GM19328 (cell line): ENCODE data around the gene PDAP1.
"Not testable (repeated sequence)": the region's sequence is repeated elsewhere in the genome, so short reads cannot be mapped to it uniquely, and the experiment has no call there.

Experiments used
- ATAC-seq: cut with Tn5 transposase; IDR thresholded peaks from one replicate; pipeline ENCODE4 v1.9.1; 2021; ENCODE audit warnings: mild to moderate bottlenecking, moderate library complexity; ENCODE audit not compliant: unreplicated experiment

PDAP1 gene, protein sequence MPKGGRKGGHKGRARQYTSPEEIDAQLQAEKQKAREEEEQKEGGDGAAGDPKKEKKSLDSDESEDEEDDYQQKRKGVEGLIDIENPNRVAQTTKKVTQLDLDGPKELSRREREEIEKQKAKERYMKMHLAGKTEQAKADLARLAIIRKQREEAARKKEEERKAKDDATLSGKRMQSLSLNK

GRCh38 chr7:99408379-99409191 is at the start of gene PDAP1, which contains the start of gene BUD31:
PDAP1 (minus strand) TSS chr7:99408597; CDS start chr7:99408548, 49 bp downstream.
BUD31 (plus strand) TSS chr7:99408969; CDS start chr7:99411093, 2,124 bp downstream.
- ATAC-seq: peak; percentile 67

GRCh38 chr7:99457650-99458493 is 49.5 kb upstream of the PDAP1 start:
- ATAC-seq: no peak

GRCh38 chr7:99457050-99457649 is 48.8 kb upstream of the PDAP1 start:
- ATAC-seq: no peak

DNA sequence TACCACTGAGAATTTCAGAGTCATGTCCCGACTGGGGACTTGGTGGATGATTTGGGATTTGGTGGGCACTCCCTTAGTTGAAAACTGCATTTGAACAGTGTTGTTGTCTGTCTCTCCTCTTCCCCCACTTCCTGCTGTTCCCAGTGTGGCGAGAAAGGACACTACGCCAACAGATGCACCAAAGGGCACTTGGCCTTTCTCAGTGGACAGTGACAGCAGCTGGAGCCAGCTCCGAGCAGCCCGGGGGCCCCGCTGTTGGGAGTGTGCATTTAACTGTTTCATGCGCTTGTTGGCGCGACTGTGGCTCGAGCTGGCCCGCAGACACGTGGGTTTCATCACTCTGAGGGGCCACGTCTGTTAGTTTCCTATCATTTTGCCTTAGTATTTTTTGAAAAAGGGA is 47.9 kb upstream of the PDAP1 start:
- ATAC-seq: no peak

DNA sequence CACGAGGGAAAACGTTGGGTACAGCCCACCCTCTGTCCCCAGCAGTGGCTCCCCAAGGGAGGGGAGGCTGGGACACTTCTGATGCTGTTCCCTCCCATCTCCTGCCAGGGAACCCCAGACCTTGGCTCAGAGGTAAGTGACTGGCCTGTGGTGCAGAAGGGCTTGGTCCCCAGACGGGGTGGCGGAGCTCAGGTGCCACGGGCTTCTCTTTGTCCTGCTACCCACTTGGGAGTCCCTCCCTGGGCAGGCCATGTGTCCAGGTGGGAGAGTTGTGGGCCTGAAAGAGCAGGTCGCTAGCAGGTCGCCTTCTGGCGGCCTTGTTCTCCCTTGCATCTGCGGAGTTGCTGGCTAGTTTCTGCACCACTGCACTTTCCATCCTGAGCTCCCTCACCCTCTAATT is 47.5 kb upstream of the PDAP1 start:
- no peak for ATAC-seq

- ATAC-seq: no peak
These were observed 44.7 kb upstream of the PDAP1 start for GRCh38 chr7:99453105-99453504.

DNA sequence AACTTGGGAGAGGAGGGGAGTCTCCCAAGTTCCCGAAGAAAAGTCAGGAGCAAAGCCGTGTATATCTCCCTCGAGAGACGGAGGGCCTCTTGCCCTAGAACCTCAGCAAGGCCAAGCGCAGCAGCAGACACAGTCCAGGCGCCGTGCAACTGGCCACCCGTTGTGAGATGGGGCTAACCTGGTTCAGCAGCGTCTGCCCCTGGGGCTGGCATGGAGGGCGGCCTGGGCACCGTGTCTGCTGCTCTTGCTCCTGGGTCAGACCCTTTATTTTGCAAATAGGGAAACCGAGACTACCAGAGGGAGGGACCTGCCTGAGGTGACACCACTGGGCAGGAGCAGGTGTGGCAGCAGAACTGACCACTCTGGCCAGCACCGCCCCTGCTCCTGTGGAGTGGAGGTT is 44.1 kb upstream of the PDAP1 start:
- ATAC-seq: no peak

DNA sequence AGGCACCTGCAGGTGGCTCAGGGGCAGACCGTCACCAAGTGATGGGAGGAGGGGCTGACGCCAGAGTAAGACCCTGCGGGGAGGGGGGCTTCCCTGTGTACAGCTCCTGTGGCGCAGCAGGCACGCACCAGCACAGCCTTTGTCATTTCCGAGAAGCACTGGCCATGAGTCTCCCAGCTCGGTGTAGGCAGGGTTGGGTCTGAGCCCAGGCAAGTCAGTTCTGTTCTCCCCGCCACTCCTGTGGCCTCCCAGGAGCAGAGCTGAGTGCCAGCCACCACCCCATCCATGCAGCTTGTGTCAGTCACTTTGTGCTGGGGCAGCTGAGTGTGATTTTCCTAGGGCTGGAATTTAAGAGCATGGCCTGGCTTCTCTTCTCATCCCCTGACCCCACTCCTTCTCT is 43.5 kb upstream of the PDAP1 start:
- no peak for ATAC-seq

GRCh38 chr7:99449326-99449725 is 40.9 kb upstream of the PDAP1 start:
- no peak for ATAC-seq

- no peak for ATAC-seq
These were observed 40.5 kb upstream of the PDAP1 start for GRCh38 chr7:99448855-99449254.

DNA sequence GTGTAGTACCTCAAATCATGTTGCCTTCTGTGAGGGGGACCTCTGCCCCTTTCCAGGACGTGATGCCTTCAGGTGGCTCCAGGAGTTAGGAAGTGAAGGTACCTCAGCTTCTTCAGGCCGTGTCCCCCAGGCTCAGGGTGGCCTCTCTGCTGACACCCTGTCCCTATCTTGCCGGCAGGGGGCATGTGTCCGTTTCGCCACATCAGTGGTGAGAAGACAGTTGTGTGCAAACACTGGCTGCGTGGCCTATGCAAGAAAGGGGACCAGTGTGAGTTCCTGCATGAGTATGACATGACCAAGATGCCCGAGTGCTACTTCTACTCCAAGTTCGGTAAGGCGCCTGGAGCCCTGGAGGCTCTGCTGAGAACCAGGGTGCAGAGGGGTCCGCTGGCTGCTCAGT is 39.5 kb upstream of the PDAP1 start:
- ATAC-seq: no peak

DNA sequence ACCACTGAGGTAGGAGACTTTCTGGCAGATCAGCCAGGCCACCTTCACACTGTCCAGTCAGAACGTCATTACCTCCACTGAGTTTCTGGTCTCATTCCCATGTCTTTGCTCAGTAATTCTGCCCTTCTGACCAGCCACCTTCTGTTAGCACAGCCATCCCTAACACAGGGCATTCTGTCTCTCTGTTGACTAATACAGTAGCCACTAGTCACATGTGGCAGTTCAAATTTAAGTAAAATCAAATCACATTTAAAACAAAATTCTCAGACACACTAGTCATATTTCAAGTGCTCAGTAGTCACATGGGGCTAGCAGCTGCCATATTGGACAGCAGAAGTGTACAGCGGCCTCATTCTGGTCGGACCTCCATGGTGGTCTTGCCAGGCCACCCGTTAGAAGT is 37.7 kb upstream of the PDAP1 start:
- no peak for ATAC-seq

DNA sequence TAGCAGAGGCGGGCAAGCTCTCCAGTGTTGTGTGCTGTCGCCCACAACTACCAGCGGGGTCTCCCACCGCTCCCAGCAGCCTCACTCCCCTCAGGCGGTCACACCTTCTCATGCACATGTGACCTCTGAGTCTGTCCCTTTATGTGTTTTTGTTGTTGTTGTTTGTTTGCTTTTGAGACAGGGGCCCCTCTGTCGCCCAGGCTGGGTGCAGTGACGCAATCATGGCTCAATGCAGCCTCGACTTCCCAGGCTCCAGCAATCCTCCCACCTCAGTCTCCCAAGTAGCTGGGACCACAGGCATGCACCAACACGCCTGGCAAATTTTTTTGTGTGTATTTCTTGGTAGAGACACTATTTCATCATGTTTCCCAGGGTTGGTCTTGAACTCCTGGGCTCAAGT is 31.8 kb upstream of the PDAP1 start:
- no peak for ATAC-seq

DNA sequence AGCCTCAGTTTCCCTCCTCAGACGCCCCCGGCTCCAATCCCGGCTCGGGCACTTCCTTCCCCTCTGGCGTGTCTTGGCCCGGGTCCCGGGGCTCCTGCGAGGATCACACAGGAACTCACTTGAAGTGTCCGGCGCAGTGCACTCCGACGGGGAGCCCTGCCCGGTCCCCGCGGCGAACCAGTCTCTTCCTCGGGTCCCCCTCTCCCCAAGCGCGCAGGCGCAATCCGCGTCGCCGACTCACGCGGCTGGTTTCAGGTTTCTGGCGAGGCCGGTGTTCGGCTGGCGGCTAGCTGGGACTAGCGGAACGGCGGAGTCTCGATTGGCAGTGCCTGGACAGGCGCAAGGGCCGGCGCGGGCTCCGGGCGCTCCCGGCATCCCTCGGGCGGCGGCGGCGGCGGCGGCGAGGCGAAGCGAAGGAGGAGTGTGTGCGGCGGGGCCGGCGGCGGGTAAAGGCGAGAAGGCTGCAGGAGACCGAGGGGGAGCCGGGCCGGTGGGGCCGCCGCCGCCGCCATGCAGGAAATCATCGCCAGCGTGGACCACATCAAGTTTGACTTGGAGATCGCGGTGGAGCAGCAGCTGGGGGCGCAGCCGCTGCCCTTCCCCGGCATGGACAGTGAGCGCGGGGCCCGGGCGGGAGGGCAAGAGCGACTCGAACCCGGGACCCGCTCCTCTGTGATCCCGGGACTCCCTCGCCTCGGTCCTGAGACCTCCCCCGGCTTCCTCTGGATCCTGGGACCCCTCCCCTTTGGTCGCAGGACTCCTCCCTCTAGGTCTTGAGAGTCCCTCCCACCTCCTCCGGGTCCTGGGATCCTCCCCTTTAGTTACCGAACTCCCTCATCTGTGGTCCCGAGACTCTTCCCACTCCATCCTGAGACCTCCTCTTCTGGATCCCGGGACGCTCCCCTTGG is 30.4 kb upstream of the PDAP1 start, which contains the start of the genes CPSF4 and PTCD1:
TSS of gene CPSF4 (plus strand) at position 371 of the 908 bp plus-strand sequence. CDS start at position 511, 140 bp downstream.
TSS of gene PTCD1 (minus strand) at position 226 of the 908 bp plus-strand sequence. CDS start 3,556 bp downstream, outside the sequence.
- peak; percentile 89 for ATAC-seq

GRCh38 chr7:99437946-99438572 is 29.7 kb upstream of the PDAP1 start:
- ATAC-seq: no peak

- ATAC-seq: no peak
These were observed 24.8 kb upstream of the PDAP1 start for GRCh38 chr7:99433158-99433557.

GRCh38 chr7:99431756-99432540 is 23.6 kb upstream of the PDAP1 start:
- ATAC-seq: not testable (repeated sequence)

DNA sequence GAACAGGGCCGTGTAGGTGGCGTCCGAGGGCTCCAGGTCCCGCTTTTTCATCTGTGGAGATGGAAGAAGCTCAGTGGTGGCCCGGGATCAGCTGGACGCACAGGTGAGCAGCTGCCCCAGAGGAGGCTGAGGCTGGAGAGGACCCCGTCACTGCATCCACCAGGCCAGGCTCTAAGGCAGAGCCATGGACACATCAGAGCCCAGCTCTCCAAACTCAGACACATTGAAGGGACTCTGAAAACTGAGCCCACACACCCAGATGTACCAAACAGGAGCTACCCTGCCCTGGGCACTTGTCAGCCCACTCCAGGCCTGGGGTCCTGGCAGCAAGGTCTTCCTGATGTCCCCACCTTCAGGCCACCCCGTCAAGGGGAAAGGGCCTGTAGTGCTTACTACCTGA is 21.4 kb upstream of the PDAP1 start:
- ATAC-seq: no peak
